GM19351 (cell line): ENCODE data around the gene NIPSNAP2.
"Not testable (repeated sequence)": the region's sequence is repeated elsewhere in the genome, so short reads cannot be mapped to it uniquely, and the experiment has no call there.

Experiments
- ATAC-seq: cut with Tn5 transposase; IDR thresholded peaks from one replicate; pipeline ENCODE4 v1.9.1; 2021; ENCODE audit warnings: mild to moderate bottlenecking, moderate library complexity; ENCODE audit not compliant: unreplicated experiment

NIPSNAP2 gene

DNA sequence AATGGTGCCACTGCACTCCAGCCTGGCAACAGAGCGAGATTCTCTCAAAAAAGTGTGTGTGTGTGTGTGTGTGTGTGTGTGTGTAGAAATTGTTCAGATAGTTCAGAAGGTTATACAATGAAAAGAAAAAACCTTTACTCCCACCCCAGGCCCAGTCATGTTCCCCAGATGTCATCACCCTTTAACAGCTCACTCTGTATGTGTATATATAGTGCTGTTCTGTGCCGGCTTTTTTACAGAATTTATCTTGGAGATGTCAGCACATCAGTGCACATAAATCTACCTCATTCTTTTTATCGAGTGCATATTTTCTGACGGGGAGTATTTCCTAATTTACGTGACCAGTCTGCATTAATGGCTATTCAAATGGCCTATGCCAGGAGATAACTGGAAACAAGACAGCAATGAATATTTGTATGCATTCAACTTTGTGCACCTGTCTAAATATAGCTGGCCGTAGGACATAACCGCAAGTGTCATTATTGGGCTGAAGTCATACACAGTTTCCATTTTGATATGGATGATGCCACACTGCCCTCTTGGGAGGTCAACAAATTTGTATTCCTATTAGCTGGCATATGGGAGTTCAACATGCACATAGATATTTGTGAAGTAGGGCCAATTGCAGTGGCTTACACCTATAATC lies 11.7 kb downstream of the NIPSNAP2 start:
- ATAC-seq = no peak

DNA sequence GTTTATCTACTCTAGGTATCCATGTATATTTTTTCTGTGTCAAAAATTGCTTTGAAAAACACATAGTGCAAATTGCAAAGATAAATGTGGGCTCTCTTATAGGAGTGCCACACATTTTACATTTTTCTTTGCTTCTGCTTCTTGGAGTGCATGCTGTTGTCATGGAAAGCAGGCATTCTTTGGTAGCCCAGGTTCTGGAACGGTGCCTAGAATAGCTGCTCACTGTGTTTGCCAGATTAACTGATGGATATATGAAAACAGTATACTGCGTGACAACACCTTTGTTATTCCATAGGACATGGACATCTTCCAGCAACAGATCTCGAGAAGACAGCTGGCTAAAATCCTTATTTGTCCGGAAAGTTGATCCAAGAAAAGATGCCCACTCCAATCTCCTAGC lies 13.4 kb downstream of the NIPSNAP2 start:
- ATAC-seq = no peak

DNA sequence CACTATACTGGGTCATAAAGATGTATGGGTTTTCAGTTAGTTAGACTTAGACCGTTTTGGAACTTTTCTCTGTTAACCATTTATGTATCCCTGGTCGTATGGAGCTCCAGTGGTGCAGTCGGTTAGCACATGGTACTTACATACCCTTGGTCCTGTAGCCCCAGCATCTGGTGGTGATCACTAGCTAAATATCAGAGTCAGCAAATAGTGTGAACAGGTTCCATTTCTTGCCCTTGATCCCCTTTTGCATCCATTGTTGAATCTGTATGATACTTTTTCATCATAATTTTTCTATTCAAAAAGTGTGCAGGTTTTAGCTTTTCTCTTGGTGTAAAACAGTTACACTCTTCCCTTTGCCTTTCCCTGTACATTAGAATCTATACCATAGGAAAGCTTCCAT lies 15.9 kb downstream of the NIPSNAP2 start:
- no peak for ATAC-seq

DNA sequence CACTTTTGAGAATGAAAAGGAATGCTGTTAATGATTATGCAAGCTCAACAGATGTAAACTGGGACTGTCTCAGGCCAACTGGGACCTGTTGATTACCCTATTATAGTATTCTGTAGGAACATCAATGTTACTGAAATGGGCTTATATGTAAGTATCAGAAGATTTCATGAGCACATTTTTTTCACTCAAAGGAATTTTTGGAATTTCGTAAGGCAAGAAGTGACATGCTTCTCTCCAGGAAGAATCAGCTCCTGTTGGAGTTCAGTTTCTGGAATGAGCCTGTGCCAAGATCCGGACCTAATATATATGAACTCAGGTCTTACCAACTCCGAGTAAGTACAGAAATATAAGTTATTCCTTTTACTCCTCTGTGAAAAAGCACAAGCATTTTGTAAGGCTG lies 19.2 kb downstream of the NIPSNAP2 start:
- no peak for ATAC-seq

DNA sequence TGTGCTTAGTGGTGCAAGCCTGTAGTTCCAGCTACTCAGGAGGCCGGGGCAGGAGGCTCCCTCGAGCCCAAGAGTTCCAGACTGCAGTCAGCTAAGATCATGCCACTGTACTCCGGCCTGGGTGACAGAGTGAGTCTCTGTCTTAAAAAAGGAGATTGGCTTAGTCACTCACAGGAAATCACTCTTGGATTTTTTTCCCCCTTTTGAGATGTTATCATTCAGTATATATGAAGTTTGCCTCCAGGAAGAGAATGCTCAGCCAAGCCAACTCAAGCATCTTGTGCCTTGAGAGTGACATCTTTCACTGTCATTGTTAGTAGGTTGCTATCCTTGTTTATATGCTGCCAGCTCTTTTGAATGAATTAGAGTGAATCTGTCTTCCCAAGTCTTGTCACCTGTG lies 28.0 kb downstream of the NIPSNAP2 start:
- no peak for ATAC-seq

DNA sequence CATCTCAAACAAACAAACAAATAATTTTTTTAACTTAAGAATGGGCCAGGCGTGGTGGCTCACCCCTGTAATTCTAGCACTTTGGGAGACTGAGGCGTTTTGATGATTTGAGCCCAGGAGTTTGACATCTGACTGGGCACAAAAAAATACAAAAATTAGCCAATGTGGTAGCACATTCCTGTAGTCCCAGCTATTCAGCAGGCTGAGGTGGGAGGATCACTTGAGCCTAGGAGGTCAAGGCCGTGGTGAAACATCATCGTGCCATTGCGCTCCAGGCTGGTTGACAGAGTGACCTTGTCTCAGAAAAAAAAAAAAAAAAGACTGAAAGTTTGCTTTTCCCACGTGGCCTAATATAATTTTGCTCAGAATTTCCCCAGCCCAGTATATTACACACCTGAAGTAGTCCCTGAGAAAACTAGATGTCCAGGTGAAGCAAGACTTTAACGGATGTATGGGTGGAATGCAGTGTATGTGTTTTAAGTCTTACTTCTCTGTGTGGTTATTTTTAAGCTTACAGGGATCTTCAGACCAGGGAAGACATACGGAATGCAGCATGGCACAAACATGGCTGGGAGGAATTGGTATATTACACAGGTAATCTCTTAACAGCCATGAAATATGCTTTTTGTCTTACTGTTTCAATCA lies 32.6 kb downstream of the NIPSNAP2 start:
- no peak for ATAC-seq

DNA sequence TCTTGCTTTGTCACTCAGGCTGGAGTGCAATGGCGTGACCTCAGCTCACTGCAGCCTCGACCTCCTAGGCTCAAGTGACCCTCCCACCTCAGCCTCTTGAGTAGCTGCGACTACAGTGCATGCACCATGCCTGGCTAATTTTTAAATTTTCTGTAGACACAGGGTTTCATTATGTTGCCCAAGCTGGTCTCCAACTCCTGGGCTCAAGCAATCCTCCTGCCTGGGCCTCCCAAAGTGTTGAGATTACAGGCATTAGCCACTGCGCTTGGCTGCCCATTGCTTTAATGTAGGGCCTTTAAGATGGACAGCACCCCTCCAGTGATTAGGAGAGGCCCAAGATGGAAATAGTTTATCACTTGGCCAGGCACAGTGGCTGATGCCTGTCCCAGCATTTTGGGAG lies 39.4 kb downstream of the NIPSNAP2 start:
- no peak for ATAC-seq

DNA sequence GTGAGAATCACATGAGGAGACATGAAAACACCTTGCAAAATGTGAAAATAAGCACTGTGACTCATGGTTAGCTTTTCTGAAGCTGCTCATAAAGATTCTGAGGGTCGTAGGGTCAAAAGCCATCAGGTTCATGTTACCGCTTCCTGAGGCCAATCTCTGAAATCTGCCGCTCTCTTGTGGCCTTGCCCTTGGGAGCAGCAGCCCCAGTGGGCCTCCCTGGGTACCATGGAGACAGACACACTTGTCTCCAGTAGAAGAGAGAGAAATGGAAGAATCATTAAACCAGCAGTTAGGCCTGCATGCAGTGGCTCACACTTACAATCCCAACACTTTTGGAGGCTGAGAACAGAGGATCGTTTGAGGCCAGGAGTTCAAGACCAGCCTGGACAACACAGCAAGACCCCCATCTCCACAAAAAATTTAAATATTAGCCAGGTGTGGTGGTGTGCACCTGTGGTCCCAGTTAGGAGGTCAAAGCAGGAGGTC lies 42.8 kb downstream of the NIPSNAP2 start:
- no peak for ATAC-seq

DNA sequence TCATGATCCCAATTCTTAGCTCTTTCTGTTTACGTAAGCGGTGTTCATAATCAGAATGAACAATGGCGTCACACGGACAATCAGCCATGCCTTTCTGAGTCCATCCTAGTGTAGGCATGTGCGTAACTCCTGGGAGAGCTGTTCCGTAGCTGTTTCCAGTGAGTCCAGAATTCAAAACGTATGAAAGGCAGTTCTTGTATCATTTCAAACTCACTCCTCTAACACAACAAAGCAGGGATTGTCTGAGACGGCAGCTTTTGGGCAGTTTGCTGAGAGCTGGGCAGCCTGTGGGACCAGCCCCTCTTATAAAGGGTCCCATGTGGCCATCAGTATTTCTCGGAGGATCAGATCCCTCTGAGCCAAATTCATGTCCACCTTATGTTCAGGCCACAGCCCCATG lies 43.5 kb downstream of the NIPSNAP2 start:
- ATAC-seq = no peak

DNA sequence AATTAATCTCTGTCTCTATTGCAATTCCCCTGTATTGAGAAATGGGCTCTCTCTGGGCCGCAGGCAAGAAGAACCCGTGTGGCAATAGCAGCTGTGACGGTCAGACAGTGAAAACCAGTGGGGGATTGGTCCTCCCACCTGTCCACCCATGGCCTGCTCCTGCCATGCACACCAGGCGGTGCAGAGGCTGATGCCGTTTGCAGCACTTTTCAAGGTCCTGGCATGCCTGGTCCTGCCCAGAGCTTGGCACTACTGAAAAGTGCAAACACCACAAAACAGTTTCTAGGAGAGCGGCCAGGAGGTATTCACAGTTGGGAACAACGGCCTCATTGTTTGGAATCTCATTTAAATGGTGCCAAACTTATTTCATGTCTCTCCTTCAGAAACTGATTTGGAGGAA lies 45.3 kb downstream of the NIPSNAP2 start:
- no peak for ATAC-seq

DNA sequence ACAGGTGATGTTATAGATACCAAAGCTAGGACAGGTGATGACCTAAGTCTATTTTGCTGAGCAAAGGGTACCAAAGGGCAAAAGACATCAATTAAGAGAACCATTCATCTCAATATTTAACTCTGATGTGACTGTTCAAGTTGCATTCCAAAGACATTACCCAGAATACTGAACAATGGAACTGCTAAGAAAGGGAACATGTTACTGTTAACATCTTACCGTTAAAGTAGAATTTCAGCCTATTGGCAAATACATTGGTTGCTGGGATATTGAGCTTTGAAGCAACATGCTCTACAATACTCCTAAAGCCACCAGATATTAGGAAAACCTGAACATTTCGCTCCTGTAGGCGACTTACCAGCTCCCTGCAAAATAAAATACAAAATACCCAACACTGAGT lies 52.6 kb downstream of the NIPSNAP2 start:
- ATAC-seq = not testable (repeated sequence)

DNA sequence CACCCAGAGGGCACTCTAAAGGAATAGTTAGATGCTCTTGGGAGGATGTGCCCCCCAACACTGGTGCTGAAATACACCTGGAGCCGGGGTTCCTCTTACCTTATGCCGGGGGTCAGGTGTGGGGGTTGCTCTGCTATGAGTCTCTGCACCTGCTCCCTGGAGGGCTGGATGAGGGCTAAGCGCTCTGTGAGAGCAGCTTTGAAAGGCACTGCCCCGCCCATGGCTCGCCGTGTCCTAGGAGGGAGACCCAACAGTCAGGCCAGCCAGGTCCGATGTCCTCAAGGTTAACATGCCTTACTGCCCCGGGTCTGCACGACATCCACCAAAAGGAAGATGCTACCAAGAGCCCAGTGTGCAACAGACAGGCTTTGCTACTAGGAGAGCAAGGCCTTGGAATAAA lies 55.1 kb downstream of the NIPSNAP2 start:
- no peak for ATAC-seq

DNA sequence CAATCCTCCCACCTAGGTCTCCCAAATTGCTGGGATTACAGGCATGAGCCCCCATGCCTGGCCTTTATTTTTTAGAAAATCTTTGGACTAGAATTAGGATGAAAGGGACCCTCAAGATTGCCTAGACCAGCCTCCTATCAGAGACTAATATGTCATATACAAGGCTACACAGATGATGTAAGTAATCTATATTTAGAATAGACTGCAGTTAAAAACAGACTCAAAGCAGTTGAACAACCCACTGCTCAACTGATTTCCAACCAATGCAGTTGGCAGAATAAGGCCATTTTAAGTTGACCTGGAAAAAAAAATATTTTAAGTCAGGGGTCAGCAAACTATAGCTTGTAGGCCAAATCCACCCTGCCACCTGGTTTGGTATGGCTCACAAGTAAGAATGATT lies 59.1 kb downstream of the NIPSNAP2 start:
- no peak for ATAC-seq

DNA sequence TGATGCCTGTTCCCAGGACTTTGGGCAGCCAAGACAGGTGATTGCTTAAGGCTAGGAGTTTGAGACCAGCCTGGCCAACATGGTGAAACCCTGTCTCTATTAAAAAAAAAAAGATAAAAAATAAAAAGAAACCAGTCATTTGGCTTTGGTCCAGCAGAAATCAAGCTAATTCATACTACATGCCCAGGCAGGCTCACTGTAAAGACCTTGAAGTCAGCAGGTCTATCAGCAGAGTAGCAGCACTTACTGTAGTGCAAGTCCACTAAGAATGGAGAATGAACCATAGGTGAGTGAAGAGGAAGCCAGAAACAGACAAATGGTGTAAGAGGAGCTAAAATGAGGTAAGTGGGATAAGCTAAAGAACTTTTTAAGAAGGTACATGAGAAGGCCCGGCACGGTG lies 62.2 kb downstream of the NIPSNAP2 start:
- ATAC-seq = no peak

DNA sequence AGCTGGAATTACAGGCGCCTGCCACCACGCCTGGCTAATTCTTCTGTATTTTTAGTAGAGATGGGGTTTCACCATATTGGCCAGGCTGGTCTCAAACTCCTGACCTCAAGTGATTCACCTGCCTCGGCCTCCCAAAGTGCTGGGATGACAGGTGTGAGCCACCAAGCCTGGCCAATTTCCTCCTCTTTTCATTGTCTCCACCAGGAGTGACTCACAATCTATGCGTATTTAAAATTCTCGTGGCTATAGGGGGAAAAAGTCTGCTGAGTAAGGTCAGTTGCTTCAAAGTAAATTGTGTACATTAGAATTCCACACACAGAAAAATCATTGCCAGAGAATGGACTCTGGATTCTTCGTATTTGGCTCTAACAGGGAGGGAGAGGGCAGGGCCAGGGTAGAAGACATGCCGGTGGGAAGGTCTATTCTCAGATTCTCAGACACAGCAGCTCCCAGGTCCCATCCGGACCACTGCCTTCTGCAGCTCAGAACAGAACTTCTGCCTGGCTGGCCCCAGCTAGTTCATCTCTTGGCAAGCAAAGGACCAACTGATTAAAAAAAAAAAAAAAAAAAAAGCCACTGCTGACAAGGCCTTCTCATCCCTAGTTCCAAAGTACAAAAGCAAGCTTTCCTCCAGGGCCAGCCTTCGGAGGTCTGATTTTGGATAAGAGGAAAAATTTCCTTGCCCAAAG lies 64.7 kb downstream of the NIPSNAP2 start:
- ATAC-seq = no peak

DNA sequence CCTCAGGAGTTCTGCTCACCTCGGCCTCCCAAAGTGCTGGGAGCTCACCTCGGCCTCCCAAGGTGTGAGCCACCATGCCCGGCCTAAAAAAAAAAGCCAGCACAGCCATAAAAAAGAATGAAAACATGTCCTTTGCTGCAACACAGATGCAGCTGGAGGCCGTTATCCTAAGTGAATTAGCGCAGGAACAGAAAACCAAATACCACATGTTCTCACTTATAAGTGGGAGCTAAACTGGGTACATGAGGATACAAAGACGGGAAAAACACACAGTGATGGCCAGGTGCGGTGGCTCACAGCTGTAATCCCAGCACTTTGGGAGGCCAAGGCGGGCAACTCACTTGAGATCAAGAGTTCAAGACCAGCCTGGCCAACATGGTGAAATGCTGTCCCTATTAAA lies 66.0 kb downstream of the NIPSNAP2 start:
- ATAC-seq = no peak

DNA sequence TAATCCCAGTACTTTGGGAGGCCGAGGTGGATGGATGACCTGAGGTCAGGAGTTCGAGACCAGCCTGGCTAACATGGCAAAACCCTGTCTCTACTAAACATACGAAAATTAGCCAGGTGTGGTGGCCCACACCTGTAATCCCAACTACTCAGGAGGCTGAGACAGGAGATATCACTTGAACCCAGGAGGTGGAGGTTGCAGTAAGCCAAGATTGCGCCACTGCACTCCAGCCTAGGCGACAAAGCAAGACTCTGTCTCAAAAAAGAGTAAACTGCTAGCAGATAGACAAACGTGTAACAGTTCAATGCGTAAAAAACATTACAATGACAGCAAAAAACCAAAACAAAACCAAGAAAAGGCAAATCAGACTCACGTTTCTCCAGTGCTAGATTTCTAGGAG lies 67.2 kb downstream of the NIPSNAP2 start:
- ATAC-seq = not testable (repeated sequence)

DNA sequence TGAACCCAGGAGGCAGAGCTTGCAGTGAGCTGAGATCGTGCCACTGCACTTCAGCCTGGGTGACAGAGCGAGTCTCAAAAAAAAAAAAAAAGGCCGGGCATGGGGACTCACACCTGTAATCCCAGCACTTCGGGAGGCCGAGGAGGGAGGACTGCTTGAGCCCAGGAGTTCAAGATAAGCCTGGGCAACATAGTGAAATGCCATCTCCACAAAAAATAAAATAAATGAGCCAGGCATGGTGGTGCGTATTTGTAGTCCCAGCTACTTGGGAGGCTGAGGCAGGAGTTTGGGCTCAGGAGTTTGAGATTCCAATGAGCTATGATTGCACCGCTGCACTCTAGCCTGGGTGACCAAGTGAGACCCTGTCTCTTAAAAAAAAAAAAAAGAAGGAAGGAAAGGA lies 68.2 kb downstream of the NIPSNAP2 start:
- ATAC-seq = not testable (repeated sequence)

DNA sequence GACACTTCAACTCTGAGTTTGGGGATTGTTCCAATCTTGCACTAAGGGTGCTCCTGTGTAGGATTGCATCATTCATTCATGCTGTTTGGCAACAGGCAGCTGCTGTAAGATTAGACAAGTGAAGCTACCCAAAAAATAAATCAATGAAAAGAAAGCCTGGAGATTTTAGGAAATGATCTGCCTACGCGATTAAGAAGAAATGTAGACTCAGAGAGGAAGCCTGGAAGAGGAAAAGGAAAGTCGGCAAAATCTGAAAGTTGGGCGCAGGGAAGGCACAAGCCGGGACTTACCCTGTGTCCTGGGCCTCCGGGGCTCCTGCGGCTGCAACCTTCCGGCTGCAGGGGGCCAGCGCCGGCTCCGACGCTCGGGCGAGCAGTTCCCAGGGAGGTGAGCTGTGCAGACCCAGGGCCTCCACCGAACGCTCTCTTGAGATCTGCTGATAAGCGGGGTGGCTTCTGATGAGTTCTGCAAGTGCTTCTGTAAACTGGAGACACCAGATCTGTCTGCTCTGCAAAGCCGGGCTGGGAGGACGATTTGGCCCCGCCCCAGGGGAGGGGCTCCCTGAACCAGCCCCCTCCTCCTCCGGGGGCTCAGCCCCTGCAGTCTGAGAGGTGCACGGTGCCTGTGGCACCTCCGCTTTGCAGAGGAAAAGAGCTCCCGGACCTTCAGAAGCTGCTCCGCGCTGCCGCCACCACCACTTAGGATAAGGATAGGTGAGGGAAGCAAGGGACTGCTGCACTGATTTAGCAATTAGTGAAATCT lies 69.5 kb downstream of the NIPSNAP2 start:
- ATAC-seq = peak; percentile 95

DNA sequence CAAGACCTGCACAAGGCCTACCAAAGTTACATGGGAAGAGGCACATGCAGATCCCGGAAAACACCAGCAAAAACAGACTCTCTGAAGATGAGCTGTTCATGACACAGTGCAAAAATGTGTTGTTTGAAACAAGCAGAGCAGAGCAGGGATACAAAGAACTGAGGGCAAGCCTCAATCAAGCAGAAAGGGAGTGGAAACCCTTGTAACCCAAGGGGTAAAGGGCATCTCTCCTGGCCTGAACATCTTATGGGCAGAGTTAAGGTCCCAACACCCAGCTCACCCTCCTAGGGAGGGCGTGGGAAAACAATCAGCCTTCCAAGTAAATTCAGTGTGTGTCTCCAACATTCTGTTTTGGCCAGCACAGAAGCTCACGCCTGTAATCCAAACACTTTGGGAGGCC lies 76.3 kb downstream of the NIPSNAP2 start:
- ATAC-seq = no peak

DNA sequence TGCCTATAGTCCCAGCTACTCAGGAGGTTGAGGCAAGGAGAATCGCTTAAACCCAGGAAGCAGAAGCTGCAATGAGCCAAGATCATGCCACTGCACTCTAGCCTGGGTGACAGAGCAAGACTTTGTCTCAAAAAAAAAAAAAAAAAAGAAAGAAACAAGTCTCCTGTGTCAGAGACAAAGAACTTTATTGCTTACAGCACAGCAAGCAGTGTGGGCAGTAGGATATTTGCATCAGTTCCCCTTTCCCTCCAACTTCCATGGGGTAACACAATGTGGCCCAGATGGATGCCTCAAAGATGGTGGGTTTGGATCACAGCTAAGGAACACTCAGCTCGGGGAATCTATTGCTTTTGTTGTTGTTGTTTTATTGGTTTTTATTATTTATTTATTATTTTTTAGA lies 81.4 kb downstream of the NIPSNAP2 start:
- not testable (repeated sequence) for ATAC-seq
